DND-41 (cell line): ENCODE data around the gene LAMB4.

Source experiments
- EZH2 ChIP-seq: IDR thresholded peaks from 3 replicates; pipeline ENCODE4 v1.6.1; 2012; ENCODE audit warnings: borderline replicate concordance, low read depth, mild to moderate bottlenecking, moderate library complexity, low read length, inconsistent platforms; ENCODE audit not compliant: severe bottlenecking
- TF ChIP-seq, protein P1 (sequence below): IDR thresholded peaks from 2 replicates; pipeline ENCODE4 v1.5.1; 2012; ENCODE audit warnings: borderline replicate concordance, low read length, moderate library complexity, mild to moderate bottlenecking; ENCODE audit not compliant: poor library complexity, severe bottlenecking; ENCODE audit errors: extremely low read depth

DNA sequence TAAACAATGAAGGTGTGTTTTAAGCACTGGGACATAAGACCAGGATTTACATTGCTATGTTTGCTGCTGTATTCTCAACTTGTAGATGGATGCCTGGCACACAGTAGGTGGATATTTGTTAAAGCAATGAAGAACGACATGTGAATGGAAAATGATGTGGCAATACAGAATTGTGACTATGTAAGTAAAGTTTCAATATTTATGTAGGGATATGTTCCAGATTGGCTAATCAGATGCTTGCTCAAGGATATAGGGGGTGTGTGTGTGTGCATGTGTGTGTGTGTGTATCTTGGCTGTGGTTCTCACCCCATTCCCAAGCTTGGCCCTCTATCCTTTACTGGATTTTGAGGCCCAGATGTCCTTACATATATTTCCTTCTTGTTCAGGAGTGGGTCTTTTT is 84.5 kb downstream of the LAMB4 start:
- TF ChIP-seq EZH2, result no peak
- TF ChIP-seq, protein P1, sequence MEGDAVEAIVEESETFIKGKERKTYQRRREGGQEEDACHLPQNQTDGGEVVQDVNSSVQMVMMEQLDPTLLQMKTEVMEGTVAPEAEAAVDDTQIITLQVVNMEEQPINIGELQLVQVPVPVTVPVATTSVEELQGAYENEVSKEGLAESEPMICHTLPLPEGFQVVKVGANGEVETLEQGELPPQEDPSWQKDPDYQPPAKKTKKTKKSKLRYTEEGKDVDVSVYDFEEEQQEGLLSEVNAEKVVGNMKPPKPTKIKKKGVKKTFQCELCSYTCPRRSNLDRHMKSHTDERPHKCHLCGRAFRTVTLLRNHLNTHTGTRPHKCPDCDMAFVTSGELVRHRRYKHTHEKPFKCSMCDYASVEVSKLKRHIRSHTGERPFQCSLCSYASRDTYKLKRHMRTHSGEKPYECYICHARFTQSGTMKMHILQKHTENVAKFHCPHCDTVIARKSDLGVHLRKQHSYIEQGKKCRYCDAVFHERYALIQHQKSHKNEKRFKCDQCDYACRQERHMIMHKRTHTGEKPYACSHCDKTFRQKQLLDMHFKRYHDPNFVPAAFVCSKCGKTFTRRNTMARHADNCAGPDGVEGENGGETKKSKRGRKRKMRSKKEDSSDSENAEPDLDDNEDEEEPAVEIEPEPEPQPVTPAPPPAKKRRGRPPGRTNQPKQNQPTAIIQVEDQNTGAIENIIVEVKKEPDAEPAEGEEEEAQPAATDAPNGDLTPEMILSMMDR, result no peak
